ENCODE results near the gene HOXB1.

HOXB1 gene

GRCh38 chr17:48554412-48555257 is 23.8 kb upstream of the HOXB1 start:
- peak; percentile 65 for DNase-seq (ENCODE audit: low spot score)

GRCh38 chr17:48553826-48554225 is 23.0 kb upstream of the HOXB1 start:
- no peak for DNase-seq (ENCODE audit: low spot score)

- DNase-seq (ENCODE audit: low spot score) = no peak
Measured at GRCh38 chr17:48553190-48553547, 22.4 kb upstream of the HOXB1 start.

- DNase-seq (ENCODE audit: low spot score) = no peak
Measured at GRCh38 chr17:48552466-48553189, 21.8 kb upstream of the HOXB1 start.

GRCh38 chr17:48551596-48552465 is 21.0 kb upstream of the HOXB1 start:
- peak; percentile 71 for DNase-seq (ENCODE audit: low spot score)

- DNase-seq (ENCODE audit: low spot score) = no peak
Measured at GRCh38 chr17:48551214-48551555, 20.4 kb upstream of the HOXB1 start.

GRCh38 chr17:48550502-48551213 is 19.8 kb upstream of the HOXB1 start:
- DNase-seq (ENCODE audit: low spot score) = no peak

- DNase-seq (ENCODE audit: low spot score) = no peak
Measured at GRCh38 chr17:48549914-48550501, 19.2 kb upstream of the HOXB1 start.

GRCh38 chr17:48549281-48549630 is 18.4 kb upstream of the HOXB1 start:
- DNase-seq (ENCODE audit: low spot score) = no peak

GRCh38 chr17:48548523-48549280 is 17.9 kb upstream of the HOXB1 start:
- no peak for DNase-seq (ENCODE audit: low spot score)

- no peak for DNase-seq (ENCODE audit: low spot score)
Measured at GRCh38 chr17:48547808-48548522, 17.2 kb upstream of the HOXB1 start.

GRCh38 chr17:48546924-48547807 is 16.4 kb upstream of the HOXB1 start:
- DNase-seq (ENCODE audit: low spot score) = no peak

GRCh38 chr17:48546137-48546923 is 15.5 kb upstream of the HOXB1 start:
- DNase-seq (ENCODE audit: low spot score) = no peak

GRCh38 chr17:48545539-48545938 is 14.7 kb upstream of the HOXB1 start:
- no peak for DNase-seq (ENCODE audit: low spot score)

- DNase-seq (ENCODE audit: low spot score) = no peak
Measured at GRCh38 chr17:48545022-48545375, 14.2 kb upstream of the HOXB1 start, which contains the start of gene HOXB2. Gene HOXB2 (minus strand): TSS chr17:48545109. CDS start chr17:48544911, 198 bp downstream.

- DNase-seq (ENCODE audit: low spot score) = peak; percentile 85
Measured at GRCh38 chr17:48544349-48545021, 13.7 kb upstream of the HOXB1 start.

GRCh38 chr17:48543854-48544348 is 13.1 kb upstream of the HOXB1 start:
- DNase-seq (ENCODE audit: low spot score) = no peak

Data from ecto neural progenitor cell (in vitro differentiated cells).